HG03520 (cell line): ENCODE data around the gene UGT1A8.
"Not testable (repeated sequence)": the region's sequence is repeated elsewhere in the genome, so short reads cannot be mapped to it uniquely, and the experiment has no call there.

Experiments
- ATAC-seq: cut with Tn5 transposase; IDR thresholded peaks from one replicate; pipeline ENCODE4 v1.9.1; 2021; ENCODE audit warnings: mild to moderate bottlenecking, moderate library complexity; ENCODE audit not compliant: unreplicated experiment

The UGT1A8 gene

DNA sequence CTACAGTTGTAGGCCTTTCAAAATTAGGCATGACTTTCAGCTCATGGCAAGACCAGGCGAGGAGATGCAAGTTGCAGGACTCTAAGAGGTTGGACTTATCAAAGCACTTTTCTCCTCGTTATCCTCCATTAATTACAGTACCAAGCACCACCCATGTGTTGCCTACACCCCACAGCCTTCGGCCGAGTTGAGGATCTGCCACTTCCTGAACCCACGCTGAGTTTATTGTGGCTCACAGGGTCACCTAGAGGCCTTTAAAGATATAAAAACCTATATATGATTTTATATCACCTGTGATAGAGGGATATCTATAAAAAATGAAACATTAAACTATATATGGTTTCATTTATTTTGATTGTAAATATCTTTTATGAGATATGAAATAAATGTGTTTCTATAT lies 21.4 kb downstream of the UGT1A8 start:
- ATAC-seq: no peak

DNA sequence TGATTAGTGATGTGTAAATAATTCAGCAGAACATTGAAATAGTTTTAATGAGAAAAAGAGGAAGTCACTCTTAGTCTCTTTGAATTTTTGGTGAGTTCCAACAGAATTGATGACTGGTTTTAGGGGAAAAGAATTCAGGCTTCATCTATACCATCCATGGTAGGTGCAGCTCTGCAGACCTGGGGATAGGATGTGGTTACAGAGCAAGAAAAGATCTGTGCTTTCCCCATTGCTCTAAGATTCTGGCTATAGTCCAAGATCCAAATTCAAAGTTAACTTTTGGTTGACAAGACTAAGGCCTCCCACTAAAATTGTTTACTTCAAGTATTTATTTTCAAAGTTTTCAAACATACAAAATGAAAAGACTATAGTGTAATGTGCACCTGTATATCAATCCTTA lies 22.4 kb downstream of the UGT1A8 start:
- ATAC-seq: no peak

DNA sequence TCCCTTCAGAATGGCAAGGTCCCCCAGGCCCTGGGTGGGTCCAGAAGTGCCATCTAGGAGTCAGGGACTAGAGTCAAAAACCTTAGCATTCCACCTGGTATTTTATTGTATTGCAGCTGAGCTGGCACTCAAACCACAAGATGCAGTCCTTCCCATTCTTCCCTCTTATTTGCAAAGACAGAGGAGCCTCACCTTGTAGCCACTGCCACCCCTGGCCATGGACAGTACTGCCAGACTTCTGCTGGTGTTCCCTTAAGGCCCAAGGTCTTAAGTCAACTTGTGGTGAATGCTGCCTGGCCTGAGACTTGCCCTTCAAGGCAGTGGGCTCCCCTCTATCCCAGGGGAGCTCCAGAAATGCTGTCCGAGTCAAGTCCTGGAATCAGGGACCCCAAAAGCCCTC lies 25.7 kb downstream of the UGT1A8 start:
- ATAC-seq: no peak

DNA sequence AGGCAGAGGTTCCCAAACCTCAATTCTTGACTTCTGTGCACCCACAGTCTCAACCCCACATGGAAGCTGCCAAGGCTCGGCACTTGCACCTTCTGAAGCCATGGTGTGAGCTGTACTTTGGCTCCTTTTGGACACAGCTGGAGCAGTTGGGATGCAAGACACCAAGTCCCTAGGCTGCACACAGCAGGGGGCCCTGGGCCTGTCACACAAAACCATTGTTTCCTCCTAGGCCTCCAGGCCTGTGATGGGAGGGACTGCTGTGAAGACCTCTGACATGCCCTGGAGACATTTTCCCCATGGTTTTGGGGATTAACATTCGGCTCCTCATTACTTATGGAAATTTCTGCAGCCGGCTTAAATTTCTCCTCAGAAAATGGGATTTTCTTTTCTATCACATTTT lies 28.6 kb downstream of the UGT1A8 start:
- ATAC-seq: not testable (repeated sequence)

DNA sequence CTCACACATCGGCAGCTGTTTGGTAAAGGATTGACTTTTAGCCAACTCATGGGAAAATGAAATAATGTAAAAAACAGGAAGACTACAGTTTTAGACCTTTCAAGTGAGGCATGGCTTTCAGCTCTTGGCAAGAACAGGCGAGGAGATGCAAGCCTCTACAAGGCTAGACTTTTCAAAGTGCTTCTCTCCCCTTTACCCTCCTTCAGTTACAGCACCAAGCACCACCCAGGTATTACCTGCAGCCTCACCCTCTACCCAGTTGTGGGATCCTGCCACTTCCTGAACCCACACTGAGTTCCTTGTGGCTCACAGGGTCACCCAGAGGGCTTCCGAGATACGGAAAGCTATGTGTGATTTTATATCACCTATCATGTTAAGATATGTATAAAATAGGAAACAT lies 33.5 kb downstream of the UGT1A8 start:
- no peak for ATAC-seq

DNA sequence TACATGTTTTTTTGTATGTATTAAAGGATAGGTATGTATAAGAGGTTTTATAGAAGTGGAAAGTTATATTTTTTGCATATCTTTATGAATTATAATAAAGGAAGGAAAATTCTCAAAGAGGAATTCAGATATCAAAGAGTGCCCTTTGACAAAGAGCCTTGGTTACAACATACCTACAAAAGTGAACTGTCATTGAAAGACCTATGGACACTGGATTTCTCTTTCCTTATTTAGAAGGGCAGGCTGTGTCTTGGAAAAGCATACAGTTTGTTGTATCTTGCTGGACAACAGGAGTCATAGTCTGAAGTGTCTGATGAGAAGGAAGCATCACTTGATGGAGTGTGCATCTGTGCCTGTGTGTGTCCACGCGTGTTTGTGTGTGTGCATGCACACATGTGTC lies 34.0 kb downstream of the UGT1A8 start:
- ATAC-seq: no peak

DNA sequence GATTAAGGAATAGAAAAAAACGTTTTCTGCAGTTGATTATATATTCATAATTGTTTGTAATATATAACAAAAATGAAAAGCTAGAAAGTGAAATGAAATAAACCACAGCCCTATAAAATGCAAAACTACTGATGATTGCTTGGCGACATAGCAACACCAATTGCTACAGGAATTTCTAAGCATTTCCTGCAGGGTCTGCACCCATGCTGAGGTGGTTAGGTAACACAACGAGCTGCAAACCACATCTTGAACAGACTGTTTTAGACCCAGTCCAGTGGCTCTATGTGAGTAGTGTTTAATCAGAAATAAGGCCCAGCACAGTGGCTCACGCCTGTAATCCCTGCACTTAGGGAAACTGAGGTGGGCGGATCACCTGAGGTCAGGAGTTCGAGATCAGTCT lies 37.1 kb downstream of the UGT1A8 start:
- no peak for ATAC-seq

DNA sequence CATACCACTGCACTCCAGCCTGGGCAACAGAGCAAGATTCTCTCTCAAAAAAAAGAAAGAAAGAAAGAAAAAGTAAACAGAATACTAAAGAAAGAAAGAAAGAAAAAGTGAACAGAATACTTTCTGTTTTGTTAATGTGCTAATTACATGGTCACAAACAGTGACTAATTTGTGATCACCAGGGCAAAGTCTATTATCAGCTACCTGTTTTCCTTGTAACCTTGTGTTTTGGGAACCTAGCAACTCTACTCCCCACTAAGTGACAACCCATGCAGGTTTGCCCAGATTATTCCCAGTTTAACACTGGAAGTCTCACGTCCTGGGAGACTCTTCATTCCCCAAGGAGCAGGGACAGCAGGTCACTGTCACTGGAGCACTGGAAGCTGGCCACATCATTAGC lies 37.6 kb downstream of the UGT1A8 start:
- no peak for ATAC-seq

DNA sequence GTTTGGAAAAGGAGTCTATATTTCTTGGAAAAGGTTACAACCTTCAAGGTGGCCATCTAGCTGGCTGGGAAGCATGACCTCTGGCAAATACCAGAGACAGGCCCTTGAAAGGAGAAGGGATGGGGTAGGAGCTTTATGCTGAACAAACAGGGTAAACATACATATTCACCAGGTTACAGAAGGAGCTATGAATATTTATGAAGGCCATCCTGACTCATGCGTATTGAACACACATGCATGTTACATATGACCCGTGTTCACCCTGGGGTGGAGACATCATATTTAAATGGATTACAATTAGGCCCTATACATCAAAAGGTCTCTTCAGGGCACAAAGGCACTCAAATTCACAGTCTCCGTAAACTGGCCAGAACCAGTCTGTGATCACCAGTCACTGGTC lies 38.5 kb downstream of the UGT1A8 start:
- ATAC-seq: not testable (repeated sequence)

DNA sequence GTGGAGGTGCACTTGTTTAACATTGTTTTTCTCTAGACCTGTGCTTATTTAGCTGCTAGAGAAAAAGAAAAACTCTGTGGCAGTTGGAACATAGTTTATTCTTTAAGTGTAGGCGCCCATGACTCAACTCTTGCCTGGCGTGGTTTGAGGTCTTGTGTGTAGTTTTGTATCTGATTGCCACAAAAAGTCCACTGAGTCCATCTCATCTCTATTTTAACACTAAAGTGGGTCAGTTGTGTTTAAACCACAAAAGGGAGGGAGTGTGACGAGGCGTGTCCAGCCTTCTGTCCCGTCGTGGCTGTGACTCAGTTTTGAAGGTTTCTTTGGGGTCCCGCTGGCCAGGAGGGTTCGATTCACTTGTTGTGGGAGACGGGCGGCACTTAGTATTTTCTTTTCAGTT lies 39.0 kb downstream of the UGT1A8 start:
- ATAC-seq: no peak

DNA sequence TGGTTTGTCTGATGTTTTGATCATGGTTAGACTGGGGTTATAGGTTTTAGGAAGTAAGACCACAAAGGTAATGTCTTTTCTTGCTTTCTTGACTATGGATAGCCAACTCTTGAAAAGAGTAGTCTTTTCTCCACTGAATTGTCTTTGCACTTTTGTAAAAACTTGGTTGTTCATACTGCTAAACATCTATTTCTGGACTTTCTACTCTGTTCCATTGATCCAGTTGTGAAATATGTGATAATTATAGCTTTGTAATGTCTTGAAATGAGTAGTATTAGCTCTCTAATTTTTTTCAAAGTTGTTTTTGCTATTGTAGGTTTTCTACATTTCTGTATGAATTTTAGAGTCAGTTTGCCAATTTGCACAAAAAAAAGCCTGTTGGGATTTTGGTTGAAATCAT lies 41.2 kb downstream of the UGT1A8 start:
- no peak for ATAC-seq

DNA sequence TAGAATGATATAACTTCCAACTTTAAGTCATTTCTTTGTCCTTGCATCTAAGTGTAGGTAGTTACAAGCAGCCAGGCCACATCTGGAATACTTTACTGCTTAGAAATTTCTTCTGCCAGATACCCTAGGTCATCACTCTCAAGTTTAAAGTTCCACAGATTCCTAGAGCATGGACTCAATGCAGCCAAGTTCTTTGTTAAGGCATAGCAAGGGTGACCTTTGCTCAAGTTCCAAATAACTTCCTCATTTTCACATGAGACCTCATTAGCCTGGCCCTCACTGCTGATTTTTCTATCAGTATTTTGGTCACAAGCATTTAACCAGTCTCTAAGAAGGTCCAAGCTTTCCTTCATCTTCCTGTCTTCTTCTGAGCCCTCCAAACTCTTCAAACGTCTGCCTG lies 46.5 kb downstream of the UGT1A8 start:
- no peak for ATAC-seq

DNA sequence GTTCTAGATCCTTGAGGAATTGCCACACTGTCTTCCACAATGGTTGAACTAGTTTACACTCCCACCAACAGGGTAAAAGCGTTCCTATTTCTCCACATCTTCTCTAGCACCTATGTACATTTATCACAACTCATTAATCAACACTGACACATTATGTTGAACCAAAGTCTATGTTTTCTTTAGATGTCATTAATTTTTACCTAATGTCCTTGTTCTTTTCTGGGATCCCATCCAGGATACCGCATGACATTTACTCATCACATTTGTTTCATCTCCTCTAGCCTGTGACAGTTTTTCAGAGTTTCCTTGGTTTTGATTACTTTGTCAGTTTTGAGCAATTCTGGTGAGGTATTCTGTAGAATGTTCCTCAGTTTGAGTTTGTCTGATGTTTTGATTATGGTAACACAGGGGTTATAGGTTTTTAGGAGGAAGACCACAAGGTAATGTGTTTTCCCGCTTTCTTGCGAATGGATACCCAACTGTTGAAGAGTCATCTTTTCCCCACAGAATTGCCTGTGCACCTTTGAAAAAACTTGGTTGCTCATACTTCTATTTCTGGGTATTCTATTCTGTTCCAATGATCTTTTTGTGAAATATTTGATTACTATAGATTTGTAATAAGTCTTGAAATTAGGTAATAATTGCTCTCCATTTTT lies 51.3 kb downstream of the UGT1A8 start:
- no peak for ATAC-seq

DNA sequence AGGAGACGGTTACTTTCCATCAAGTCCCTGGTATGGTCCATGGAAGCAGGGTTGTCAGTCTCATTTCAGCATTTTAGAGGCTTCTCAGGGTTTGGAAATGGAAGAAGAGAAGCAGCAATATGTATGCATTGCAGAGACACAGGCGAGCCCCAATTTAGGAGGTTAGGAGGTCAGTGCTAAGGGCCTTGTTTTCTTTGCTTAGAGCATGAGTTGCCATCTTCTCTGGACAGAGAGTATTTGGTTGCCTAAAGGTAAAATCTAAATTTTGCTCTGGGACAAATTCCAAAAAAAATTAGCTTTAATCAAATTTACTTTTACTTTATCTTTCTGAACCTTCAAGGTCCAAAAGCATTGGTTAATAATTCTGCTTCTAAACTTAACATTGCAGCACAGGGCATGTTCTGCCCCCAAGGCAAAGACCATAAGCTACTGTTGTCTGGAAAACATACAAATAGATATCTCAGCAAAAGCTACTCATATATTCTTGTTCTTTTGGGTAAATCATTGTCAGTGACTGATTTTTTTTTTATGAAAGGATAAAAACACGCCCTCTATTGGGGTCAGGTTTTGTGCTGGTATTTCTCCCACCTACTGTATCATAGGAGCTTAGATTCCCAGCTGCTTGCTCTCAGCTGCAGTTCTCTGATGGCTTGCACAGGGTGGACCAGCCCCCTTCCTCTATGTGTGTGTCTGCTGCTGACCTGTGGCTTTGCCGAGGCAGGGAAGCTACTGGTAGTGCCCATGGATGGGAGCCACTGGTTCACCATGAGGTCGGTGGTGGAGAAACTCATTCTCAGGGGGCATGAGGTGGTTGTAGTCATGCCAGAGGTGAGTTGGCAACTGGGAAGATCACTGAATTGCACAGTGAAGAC lies 54.1 kb downstream of the UGT1A8 start, which contains the start of gene UGT1A9:
Gene UGT1A9 (plus strand): TSS at position 609 of the 872 bp plus-strand sequence. CDS start 37 bp downstream, at position 646.
- no peak for ATAC-seq

DNA sequence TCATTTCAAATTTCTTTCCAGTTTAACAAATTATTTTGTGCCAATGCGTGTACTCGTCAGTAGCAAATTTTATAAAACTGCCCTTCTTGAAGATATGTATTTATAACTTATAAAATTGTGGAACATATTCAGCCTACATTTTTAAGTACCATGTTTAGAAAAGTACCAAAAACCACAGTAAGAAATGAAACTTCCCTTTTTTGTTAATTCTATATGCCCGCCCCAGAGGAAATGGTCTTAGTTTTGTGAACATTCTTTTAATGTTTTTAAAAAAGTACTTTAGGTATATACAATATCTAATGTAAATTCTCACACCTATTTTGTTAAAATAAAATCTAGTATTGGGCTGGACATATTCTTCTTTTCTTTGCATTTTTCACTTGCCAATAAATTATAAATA lies 55.5 kb downstream of the UGT1A8 start:
- no peak for ATAC-seq

DNA sequence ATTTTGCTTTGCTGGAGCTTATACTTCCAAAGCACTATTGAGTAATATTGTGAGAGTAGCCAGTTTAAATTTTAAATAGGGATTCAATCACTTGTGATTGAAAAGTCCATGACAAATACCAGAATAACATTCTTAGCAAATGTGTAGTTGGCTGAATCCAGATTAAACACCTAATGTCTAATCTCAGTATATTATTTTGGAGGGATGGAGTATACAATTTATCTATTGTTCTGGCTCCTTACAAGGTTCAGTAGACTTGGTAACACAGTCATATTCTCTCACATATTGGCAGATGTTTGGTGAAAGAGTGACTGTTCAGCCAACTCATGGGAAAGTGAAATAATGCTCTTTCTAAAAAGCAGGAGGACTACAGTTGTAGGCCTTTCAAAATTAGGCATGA lies 56.5 kb downstream of the UGT1A8 start:
- ATAC-seq: no peak

DNA sequence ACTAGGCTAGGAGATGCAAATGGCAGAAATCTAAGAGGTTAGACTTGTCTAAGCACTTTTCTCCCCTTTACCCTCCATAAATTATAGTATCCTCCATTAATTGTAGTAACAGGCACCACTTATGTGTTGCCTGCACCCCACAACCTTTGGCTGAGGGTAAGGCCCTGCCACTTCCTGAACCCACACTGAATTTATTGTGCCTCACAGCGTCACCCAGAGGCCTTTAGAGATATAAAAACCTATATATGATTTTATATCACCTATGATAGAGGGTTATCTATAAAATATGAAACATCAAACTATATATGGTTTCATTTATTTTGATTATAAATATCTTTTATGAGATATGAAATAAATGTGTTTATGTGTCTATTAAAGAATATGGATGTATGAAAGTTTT lies 56.9 kb downstream of the UGT1A8 start:
- no peak for ATAC-seq

DNA sequence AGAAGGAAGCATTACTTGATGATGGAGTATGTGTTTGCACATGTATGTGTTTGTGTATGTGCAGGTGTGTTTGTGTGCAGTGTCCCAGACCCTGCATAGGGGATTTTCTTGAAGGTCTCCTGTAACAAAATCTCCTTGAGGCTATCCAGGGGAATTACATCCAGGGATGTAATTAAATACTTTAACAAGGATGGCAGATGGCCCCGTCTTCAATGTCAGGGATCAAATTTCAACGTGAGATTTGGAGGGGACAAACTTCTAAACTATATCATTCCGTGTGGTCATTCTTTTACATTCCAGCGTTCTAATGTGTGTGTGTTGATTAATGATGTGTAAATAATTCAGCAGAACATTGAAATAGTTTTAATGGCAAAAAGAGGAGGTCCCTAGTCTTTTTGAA lies 57.6 kb downstream of the UGT1A8 start:
- ATAC-seq: no peak

DNA sequence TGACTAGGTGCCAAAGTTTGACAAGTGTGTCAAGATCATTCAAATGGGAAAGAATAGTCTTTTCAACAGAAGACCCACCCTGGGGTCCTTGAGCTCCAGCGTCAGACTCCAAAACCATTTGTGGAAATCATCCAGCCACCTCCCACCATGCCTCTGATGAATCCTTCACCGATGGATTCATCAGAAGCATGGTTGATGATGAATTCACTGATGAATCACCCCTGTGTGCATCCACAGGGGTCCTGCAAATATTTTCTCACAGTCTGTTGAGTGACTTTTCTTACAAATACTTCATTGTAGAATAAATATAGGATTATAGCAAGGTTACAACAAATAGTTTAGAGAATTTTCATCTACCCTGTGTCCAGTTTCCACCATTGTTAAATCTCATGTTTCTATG lies 58.6 kb downstream of the UGT1A8 start:
- ATAC-seq: no peak

DNA sequence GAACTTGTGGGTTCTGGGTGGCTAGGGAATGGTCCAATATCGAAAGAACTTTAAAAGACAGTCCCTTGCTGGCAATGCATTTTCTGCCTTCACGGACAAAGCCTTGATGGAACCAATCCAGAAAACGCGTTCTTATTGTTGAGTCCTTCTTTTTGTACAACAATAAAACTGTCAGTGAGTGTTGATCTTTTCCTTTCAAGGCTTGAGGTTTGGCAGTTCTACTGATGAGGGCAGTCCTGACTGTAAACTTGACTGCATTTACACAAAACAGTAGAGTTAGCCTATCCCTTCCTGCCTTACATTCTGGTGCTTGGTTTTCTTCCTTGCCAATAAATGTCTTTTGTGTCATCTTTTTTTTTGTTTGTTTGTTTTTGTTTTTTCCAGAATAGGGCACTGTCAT lies 61.8 kb downstream of the UGT1A8 start:
- ATAC-seq: no peak

DNA sequence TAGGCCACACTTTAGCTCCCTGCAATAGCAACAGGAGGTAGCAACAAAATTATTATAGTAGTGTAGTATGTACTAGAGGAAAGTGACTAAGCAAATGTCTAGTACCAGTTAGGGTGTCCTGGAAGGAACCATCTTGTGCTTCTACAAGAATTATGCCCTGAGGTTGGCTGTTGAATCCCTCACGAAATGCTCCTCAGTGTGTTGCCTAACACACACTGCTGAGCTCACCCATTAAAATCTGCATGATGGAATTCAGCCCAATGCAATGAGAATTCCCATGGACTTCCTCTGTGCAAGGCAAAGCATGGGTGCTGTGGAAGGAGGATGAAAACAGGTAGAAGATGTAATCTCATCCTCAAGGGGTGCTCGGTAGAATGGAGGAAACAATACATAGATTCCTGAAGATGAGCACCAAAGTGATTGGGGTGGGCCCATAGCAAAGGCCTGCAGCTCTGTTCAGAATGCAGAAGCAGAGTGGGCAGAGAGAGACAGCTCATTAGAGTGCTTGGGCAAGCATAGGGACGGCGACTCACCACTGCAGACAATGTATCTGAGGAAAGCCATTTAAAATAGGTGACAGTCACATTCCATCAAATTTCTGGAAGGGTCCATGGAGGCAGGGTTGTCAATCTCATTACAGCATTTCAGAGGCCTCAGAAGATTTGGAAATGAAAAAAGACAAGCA lies 63.1 kb downstream of the UGT1A8 start:
- no peak for ATAC-seq
